Measurements from ENCODE around the gene ABCD1. TPM values are rescaled to one million over a fixed set of nuclear protein-coding genes. Genes with fewer than 3 reads are reported as not detected.

ABCD1 gene
- total RNA-seq, 5 donors from 2014 or later (not counting 1 experiment from before 2014, with no cell fraction given) = 6.9 to 10.7 (median 7.9) TPM

DNA sequence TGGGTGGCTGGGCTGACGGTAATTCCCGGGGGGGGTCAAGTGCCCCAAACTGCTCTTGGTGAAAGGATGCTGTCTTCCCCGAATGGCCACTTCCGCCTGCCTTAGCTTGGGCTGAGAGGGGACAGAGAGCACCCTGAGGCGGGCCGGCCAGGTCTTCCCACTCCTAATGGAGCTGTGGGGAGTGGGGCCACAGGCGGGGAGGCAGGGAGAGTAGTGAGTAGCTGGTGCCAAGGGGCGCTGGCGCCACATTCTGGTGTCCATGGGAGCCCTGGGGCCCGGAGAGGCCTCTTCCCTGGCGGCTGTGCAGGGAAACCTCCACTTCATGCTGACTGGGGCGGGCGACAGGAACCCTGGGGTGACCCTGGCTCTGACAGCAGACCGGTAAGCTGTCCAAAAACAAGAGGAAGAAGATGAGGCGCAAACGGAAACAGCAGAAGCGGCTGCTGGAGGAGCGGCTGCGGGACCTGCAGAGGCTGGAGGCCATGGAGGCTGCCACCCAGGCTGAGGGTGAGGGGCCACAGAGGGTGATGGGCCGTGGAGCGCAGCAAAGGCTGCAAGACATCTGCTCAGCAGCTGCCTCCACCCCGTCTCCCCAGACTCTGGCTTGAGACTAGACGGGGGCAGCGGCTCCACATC lies 58.8 kb downstream of the ABCD1 start:
- CTCF ChIA-PET = no interaction called here
- POLR2A ChIA-PET = no interaction called here
- Mint-ChIP-seq H3K27ac (no peak overlapping the region), H3K4me3 (no peak overlapping the region), H3K27me3 (peaks cover 7 to 8% of the 10 kb centered on the region in 2 donors), H3K4me1 (peaks cover 3 to 7% (median 7%) of the 10 kb centered on the region in 3 donors), H3K9me3 (no peaks in the 10 kb centered on the region), H3K36me3 (peaks cover 5% of the 10 kb centered on the region)
- Histone ChIP-seq H3K36me3 (ENCODE audit: control insufficient read depth in 2 of 2, extremely low read depth in 1 of 2, insufficient read depth in 1 of 2, low read length in 1 of 2) (peaks cover 7 to 20% of the 10 kb centered on the region in 2 donors), H3K27ac (ENCODE audit: low read length) (no peak overlapping the region), H3K27me3 (replicated peaks in 1 of 2; ENCODE audit: control insufficient read depth in 2 of 2, extremely low read depth in 1 of 2, insufficient read depth in 2 of 2, low read length in 1 of 2) (peaks cover 0 to 20% of the 10 kb centered on the region in 2 experiments), H3K4me1 (ENCODE audit: control insufficient read depth in 1 of 2, extremely low read depth in 1 of 2, insufficient read depth in 2 of 2, low read length in 2 of 2) (peaks cover 0 to 8% of the 10 kb centered on the region in 2 experiments), H3K4me3 (ENCODE audit: control insufficient read depth in 1 of 2, extremely low read depth in 1 of 2, low read length in 1 of 2) (no peak overlapping the region), H3K9me3 (no peaks in the 10 kb centered on the region)
- DNase-seq (no peak), ATAC-seq (replicated peaks in 1 of 4) (no peak)
- 71% methylated on average over 12 of the region's 24 CpGs for WGBS (ENCODE audit: insufficient coverage)

DNA sequence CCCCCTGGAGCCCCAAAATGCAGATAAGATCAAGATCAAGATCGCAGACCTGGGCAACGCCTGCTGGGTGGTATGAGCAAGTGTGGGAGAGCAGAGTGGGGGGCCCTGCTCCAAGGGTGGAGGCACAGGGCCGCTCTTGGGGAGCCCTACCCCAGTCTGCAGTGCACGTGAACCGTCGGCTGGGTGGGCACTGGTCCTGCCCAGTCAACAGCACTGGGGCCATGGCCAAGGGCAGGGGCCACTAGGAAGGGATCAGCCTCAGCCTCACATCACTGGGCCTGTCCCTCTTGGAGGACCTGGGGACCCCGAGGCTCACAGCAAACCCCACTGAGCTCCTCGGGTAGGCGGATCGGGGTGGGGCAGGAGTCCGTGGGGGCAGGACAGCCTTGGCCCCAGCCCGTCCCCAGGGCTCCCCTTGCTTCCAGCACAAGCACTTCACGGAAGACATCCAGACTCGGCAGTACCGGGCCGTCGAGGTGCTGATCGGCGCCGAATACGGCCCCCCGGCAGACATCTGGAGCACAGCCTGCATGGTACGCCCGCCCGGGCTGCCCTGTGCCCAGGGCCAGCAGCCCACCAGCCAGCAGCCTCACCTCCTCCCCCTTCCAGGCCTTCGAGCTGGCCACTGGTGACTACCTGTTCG lies 59.8 kb downstream of the ABCD1 start:
- Mint-ChIP-seq H3K4me1 (peaks cover 3 to 7% (median 7%) of the 10 kb centered on the region in 3 donors), H3K36me3 (peaks cover 5% of the 10 kb centered on the region), H3K27ac (no peak overlapping the region), H3K27me3 (peaks cover 7 to 8% of the 10 kb centered on the region in 2 donors), H3K4me3 (no peak overlapping the region), H3K9me3 (no peaks in the 10 kb centered on the region)
- ATAC-seq (replicated peaks in 1 of 4) (no peak), DNase-seq (no peak)
- Histone ChIP-seq H3K4me3 (ENCODE audit: control insufficient read depth in 1 of 2, extremely low read depth in 1 of 2, low read length in 1 of 2) (no peak overlapping the region), H3K36me3 (ENCODE audit: control insufficient read depth in 2 of 2, extremely low read depth in 1 of 2, insufficient read depth in 1 of 2, low read length in 1 of 2) (peaks cover 7 to 24% of the 10 kb centered on the region in 2 donors), H3K9me3 (no peaks in the 10 kb centered on the region), H3K27ac (ENCODE audit: low read length) (no peak overlapping the region), H3K27me3 (replicated peaks in 1 of 2; ENCODE audit: control insufficient read depth in 2 of 2, extremely low read depth in 1 of 2, insufficient read depth in 2 of 2, low read length in 1 of 2) (peaks cover 0 to 17% of the 10 kb centered on the region in 2 experiments), H3K4me1 (ENCODE audit: control insufficient read depth in 1 of 2, extremely low read depth in 1 of 2, insufficient read depth in 2 of 2, low read length in 2 of 2) (peaks cover 0 to 8% of the 10 kb centered on the region in 2 experiments)
- WGBS (ENCODE audit: insufficient coverage) = 90% methylated on average over 6 of the region's 27 CpGs
- CTCF ChIA-PET = no interaction called here
- POLR2A ChIA-PET = no interaction called here

DNA sequence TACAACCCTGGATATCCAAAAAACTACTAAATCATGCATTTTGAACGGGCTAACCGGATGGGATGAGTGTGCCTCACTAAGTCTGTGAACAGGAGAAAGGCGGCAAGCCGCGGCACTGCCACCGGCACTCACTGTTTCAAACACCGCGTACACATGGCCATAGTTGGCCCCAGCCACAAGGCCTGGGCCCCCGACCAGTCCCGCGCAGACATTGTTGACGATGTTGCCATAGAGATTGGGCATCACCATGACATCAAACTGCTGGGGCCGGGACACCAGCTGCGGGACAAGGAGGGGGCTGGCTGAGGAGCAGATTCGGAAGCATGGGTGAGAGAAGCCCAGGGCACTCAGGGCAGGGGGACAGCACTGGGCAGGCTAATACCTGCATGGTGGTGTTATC lies 62.0 kb downstream of the ABCD1 start:
- no peak overlapping the region for H3K27ac Mint-ChIP-seq

DNA sequence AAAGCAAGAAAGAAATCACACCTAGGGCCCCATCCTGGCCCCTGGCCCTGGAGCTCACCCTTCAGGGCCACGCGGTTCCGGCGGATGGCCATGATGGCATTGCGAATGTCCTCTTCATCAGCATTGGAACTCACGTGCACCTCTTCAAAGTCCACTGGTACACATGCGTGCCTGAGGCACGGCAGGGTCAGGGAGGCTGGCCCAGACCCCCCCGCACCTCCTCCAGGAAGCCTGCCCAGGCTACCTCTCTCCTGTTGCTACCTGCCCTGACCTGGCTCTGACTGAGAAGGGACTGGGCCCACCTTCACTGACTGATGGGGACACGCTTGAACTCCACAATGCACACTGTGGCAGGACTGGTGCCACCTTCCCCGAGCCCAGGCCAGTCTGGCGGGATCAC lies 65.0 kb downstream of the ABCD1 start:
- ATAC-seq (replicated peaks in 1 of 4) (no peak), DNase-seq (no peak)
- Histone ChIP-seq H3K27ac (ENCODE audit: low read length) (no peak overlapping the region), H3K4me1 (ENCODE audit: control insufficient read depth in 1 of 2, extremely low read depth in 1 of 2, insufficient read depth in 2 of 2, low read length in 2 of 2) (peaks cover 0 to 26% of the 10 kb centered on the region in 2 experiments), H3K27me3 (replicated peaks in 1 of 2; ENCODE audit: control insufficient read depth in 2 of 2, extremely low read depth in 1 of 2, insufficient read depth in 2 of 2, low read length in 1 of 2) (no peaks in the 10 kb centered on the region), H3K9me3 (no peaks in the 10 kb centered on the region), H3K4me3 (ENCODE audit: control insufficient read depth in 1 of 2, extremely low read depth in 1 of 2, low read length in 1 of 2) (no peak overlapping the region), H3K36me3 (ENCODE audit: control insufficient read depth in 2 of 2, extremely low read depth in 1 of 2, insufficient read depth in 1 of 2, low read length in 1 of 2) (peaks cover 0 to 28% of the 10 kb centered on the region in 2 donors)
- peaks cover 9 to 18% (median 12%) of the 10 kb centered on the region in 3 donors for H3K4me1 Mint-ChIP-seq
- peaks cover 5% of the 10 kb centered on the region for H3K36me3 Mint-ChIP-seq
- H3K4me3 Mint-ChIP-seq = no peak overlapping the region
- WGBS (ENCODE audit: insufficient coverage) = 92% methylated on average over 8 of the region's 12 CpGs
- H3K9me3 Mint-ChIP-seq = no peaks in the 10 kb centered on the region
- H3K27me3 Mint-ChIP-seq = no peaks in the 10 kb centered on the region
- POLR2A ChIA-PET = no interaction called here
- no peak overlapping the region for H3K27ac Mint-ChIP-seq
- CTCF ChIA-PET = no interaction called here

More for the DNA sequence above, 62.0 kb downstream of the ABCD1 start:
- Mint-ChIP-seq H3K4me3 (no peak overlapping the region), H3K9me3 (no peaks in the 10 kb centered on the region), H3K36me3 (peaks cover 5% of the 10 kb centered on the region), H3K4me1 (peaks cover 0 to 6% (median 3%) of the 10 kb centered on the region in 3 donors), H3K27me3 (no peaks in the 10 kb centered on the region)
- H3K9me3 ChIP-seq = no peaks in the 10 kb centered on the region
- no CpG with 5 or more reads among the region's 15 CpGs for WGBS (ENCODE audit: insufficient coverage)
- peaks cover 7 to 30% of the 10 kb centered on the region in 2 donors for H3K36me3 ChIP-seq (ENCODE audit: control insufficient read depth in 2 of 2, extremely low read depth in 1 of 2, insufficient read depth in 1 of 2, low read length in 1 of 2)
- POLR2A ChIA-PET = no interaction called here
- no peak overlapping the region for H3K27ac ChIP-seq (ENCODE audit: low read length)
- CTCF ChIA-PET = interaction anchor here in 1 of 2 donors (0.5 kb wide), 1 partner anchor 111 kb away, joined by 6 read pairs; no protein-coding TSS in a partner anchor
- DNase-seq (no peak), ATAC-seq (replicated peaks in 1 of 4) (no peak)
- H3K4me1 ChIP-seq (ENCODE audit: control insufficient read depth in 1 of 2, extremely low read depth in 1 of 2, insufficient read depth in 2 of 2, low read length in 2 of 2) = peaks cover 0 to 5% of the 10 kb centered on the region in 2 experiments
- no peak overlapping the region for H3K4me3 ChIP-seq (ENCODE audit: control insufficient read depth in 1 of 2, extremely low read depth in 1 of 2, low read length in 1 of 2)
- H3K27me3 ChIP-seq (replicated peaks in 1 of 2; ENCODE audit: control insufficient read depth in 2 of 2, extremely low read depth in 1 of 2, insufficient read depth in 2 of 2, low read length in 1 of 2) = no peaks in the 10 kb centered on the region

DNA sequence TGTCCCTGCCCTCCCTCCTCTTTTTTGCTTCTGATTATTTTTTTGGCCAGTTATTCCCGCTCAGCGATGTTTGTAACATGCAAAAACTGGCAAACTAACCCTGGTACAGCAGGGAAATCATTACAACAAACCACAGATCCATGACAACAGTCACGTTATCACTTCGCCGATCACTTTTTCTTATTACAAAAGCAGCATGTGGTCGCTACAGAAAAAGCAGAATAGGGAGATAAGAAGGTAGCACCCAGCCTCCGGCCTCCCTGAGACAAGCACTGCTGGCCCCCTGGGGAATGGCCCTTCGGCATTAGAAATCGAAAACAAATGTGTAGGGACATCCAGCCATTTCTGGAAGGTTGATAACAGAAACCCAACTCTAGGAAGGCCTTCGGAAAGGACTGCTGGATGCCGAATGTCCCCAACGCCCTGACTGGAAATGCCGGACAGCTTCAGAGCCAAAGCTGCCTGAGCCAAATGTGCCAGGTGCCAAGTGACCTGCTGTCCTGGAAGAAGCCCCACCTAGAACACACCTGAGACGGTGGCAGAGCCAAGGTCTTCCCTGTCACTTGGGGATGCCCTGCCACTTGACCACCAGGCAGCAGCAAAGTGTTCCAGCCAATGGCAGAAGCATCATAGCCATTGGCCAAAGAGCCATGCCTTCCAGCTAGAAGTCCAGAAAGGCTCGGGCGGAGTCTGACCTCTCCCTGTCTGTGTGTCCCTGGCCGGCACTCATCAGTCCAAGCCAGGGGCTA lies 66.6 kb downstream of the ABCD1 start:
- peaks cover 20 to 26% (median 21%) of the 10 kb centered on the region in 3 donors for H3K4me1 Mint-ChIP-seq
- peaks cover 0 to 40% of the 10 kb centered on the region in 2 experiments for H3K4me1 ChIP-seq (ENCODE audit: control insufficient read depth in 1 of 2, extremely low read depth in 1 of 2, insufficient read depth in 2 of 2, low read length in 2 of 2)
- no peaks in the 10 kb centered on the region for H3K27me3 ChIP-seq (replicated peaks in 1 of 2; ENCODE audit: control insufficient read depth in 2 of 2, extremely low read depth in 1 of 2, insufficient read depth in 2 of 2, low read length in 1 of 2)
- H3K4me3 ChIP-seq (ENCODE audit: control insufficient read depth in 1 of 2, extremely low read depth in 1 of 2, low read length in 1 of 2) = no peak overlapping the region
- CTCF ChIA-PET = no interaction called here
- H3K27ac Mint-ChIP-seq = no peak overlapping the region
- ATAC-seq (replicated peaks in 1 of 4) (no peak), DNase-seq (no peak)
- no peaks in the 10 kb centered on the region for H3K27me3 Mint-ChIP-seq
- no peaks in the 10 kb centered on the region for H3K9me3 ChIP-seq
- peaks cover 0 to 20% of the 10 kb centered on the region in 2 donors for H3K36me3 ChIP-seq (ENCODE audit: control insufficient read depth in 2 of 2, extremely low read depth in 1 of 2, insufficient read depth in 1 of 2, low read length in 1 of 2)
- H3K9me3 Mint-ChIP-seq = no peaks in the 10 kb centered on the region
- H3K27ac ChIP-seq (ENCODE audit: low read length) = no peak overlapping the region
- peaks cover 3% of the 10 kb centered on the region for H3K36me3 Mint-ChIP-seq
- POLR2A ChIA-PET = no interaction called here
- WGBS (ENCODE audit: insufficient coverage) = 94% methylated on average over 9 of the region's 17 CpGs
- no peak overlapping the region for H3K4me3 Mint-ChIP-seq

DNA sequence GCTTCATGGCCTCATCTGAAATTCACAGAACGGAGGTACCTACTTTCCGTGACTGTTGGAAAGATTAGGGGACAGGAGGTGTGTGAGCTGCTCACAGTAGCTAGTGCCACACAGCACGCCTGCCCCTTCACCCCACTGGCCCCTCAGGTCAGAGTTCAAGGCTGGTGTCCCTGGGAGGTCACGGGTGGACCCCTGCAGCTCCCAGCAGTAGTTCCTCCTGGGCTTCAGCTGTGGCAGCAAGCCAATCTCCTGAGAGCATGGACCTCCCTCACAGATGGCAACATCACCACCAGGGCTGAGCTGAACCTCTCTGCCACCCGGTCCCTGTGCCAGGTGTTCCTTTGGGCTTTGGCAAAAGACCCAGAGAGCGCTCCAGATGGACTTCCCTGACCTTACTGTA lies 67.7 kb downstream of the ABCD1 start:
- no peak for ATAC-seq (replicated peaks in 1 of 4)
- CTCF ChIA-PET = no interaction called here
- Mint-ChIP-seq H3K9me3 (no peaks in the 10 kb centered on the region), H3K27me3 (no peaks in the 10 kb centered on the region), H3K4me1 (peaks cover 26 to 35% (median 27%) of the 10 kb centered on the region in 3 donors), H3K4me3 (peak overlapping the region; percentile 85 to 91 (median 91)), H3K36me3 (no peaks in the 10 kb centered on the region), H3K27ac (no peak overlapping the region)
- WGBS (ENCODE audit: insufficient coverage) = 95% methylated on average over 3 of the region's 6 CpGs
- Histone ChIP-seq H3K9me3 (no peaks in the 10 kb centered on the region), H3K4me1 (ENCODE audit: control insufficient read depth in 1 of 2, extremely low read depth in 1 of 2, insufficient read depth in 2 of 2, low read length in 2 of 2) (peaks cover 0 to 51% of the 10 kb centered on the region in 2 experiments), H3K27me3 (replicated peaks in 1 of 2; ENCODE audit: control insufficient read depth in 2 of 2, extremely low read depth in 1 of 2, insufficient read depth in 2 of 2, low read length in 1 of 2) (no peaks in the 10 kb centered on the region), H3K4me3 (ENCODE audit: control insufficient read depth in 1 of 2, extremely low read depth in 1 of 2, low read length in 1 of 2) (no peak overlapping the region), H3K27ac (ENCODE audit: low read length) (no peak overlapping the region), H3K36me3 (ENCODE audit: control insufficient read depth in 2 of 2, extremely low read depth in 1 of 2, insufficient read depth in 1 of 2, low read length in 1 of 2) (peaks cover 0 to 14% of the 10 kb centered on the region in 2 donors)
- POLR2A ChIA-PET = interaction anchor here in 1 of 2 donors (0.6 kb wide), 1 partner anchor 79 kb away, joined by 3 read pairs; no protein-coding TSS in a partner anchor
- no peak for DNase-seq
